SJSA1 (cell line): Measurements from ENCODE around the gene SFSWAP. TPM values are rescaled to one million over a fixed set of nuclear protein-coding genes. Genes with fewer than 3 reads are reported as not detected.

Source experiments
- DNase-seq, 2 experiments: peaks; one replicate each; pipeline ENCODE4 v3.0.0-alpha.2; 2015 to 2020; ENCODE audit warnings: low spot score in 2 of 2, low read depth in 1 of 2
- H3K27ac ChIP-seq: fragments of 250-450 bp; sonication (Bioruptor Pico); 2 replicates; pipeline ENCODE4 v1.5.1; 2020; ENCODE audit warnings: mild to moderate bottlenecking, moderate library complexity
- H3K27me3 ChIP-seq: fragments of 250-450 bp; sonication (Bioruptor Pico); replicated peaks from 2 replicates; pipeline ENCODE4 v1.5.1; 2020; ENCODE audit warnings: mild to moderate bottlenecking, moderate library complexity
- H3K36me3 ChIP-seq: fragments of 250-450 bp; sonication (Bioruptor Pico); 2 replicates; pipeline ENCODE4 v1.5.1; 2020; ENCODE audit warnings: mild to moderate bottlenecking
- H3K4me1 ChIP-seq: fragments of 250-450 bp; sonication (Bioruptor Pico); replicated peaks from 2 replicates; pipeline ENCODE4 v1.6.1; 2021; ENCODE audit warnings: mild to moderate bottlenecking
- H3K4me3 ChIP-seq: fragments of 250-450 bp; sonication (Bioruptor Pico); 2 replicates; pipeline ENCODE4 v1.5.1; 2020; ENCODE audit warnings: mild to moderate bottlenecking
- H3K9me3 ChIP-seq: fragments of 250-450 bp; sonication (Bioruptor Pico); replicated peaks from 2 replicates; pipeline ENCODE4 v1.5.1; 2020; ENCODE audit warnings: mild to moderate bottlenecking
- total RNA-seq: library from RNA; depleted of rRNA; stranded (reverse); fragments of >200 nt; shearing (Covaris generic); gene quantifications from 2 replicates; pipeline ENCODE4 v1.2.3, GENCODE V29; 2014

SFSWAP gene
- total RNA-seq, 1 experiment from 2014 or later, result 27.0 TPM

GRCh38 chr12:131755305-131756113, 44.6 kb downstream of the SFSWAP start:
- no peak for DNase-seq
- Histone ChIP-seq H3K4me1 (no peaks in the 10 kb centered on the region), H3K36me3 (peaks cover 85% of the 10 kb centered on the region), H3K27me3 (no peaks in the 10 kb centered on the region), H3K4me3 (no peak overlapping the region), H3K27ac (no peak overlapping the region), H3K9me3 (no peaks in the 10 kb centered on the region)

- Histone ChIP-seq H3K4me3 (no peak overlapping the region), H3K27me3 (no peaks in the 10 kb centered on the region), H3K27ac (no peak overlapping the region), H3K36me3 (peaks cover 87% of the 10 kb centered on the region), H3K4me1 (no peaks in the 10 kb centered on the region), H3K9me3 (no peaks in the 10 kb centered on the region)
- no peak for DNase-seq
These were observed 45.6 kb downstream of the SFSWAP start for GRCh38 chr12:131756441-131756840.

GRCh38 chr12:131757111-131757510, 46.2 kb downstream of the SFSWAP start:
- Histone ChIP-seq H3K4me3 (no peak overlapping the region), H3K27me3 (no peaks in the 10 kb centered on the region), H3K4me1 (no peaks in the 10 kb centered on the region), H3K27ac (no peak overlapping the region), H3K9me3 (no peaks in the 10 kb centered on the region), H3K36me3 (peaks cover 88% of the 10 kb centered on the region)
- no peak for DNase-seq

- Histone ChIP-seq H3K36me3 (peaks cover 88% of the 10 kb centered on the region), H3K4me1 (no peaks in the 10 kb centered on the region), H3K4me3 (no peak overlapping the region), H3K27ac (no peak overlapping the region), H3K9me3 (no peaks in the 10 kb centered on the region), H3K27me3 (no peaks in the 10 kb centered on the region)
- DNase-seq, result no peak
These were observed 47.3 kb downstream of the SFSWAP start for GRCh38 chr12:131758016-131758739.

- Histone ChIP-seq H3K27ac (no peak overlapping the region), H3K9me3 (no peaks in the 10 kb centered on the region), H3K4me1 (no peaks in the 10 kb centered on the region), H3K4me3 (no peak overlapping the region), H3K36me3 (peaks cover 86% of the 10 kb centered on the region), H3K27me3 (no peaks in the 10 kb centered on the region)
- DNase-seq, result no peak
These were observed 48.3 kb downstream of the SFSWAP start for GRCh38 chr12:131759176-131759575.

- DNase-seq, result no peak
- Histone ChIP-seq H3K9me3 (no peaks in the 10 kb centered on the region), H3K27me3 (no peaks in the 10 kb centered on the region), H3K36me3 (peaks cover 88% of the 10 kb centered on the region), H3K27ac (no peak overlapping the region), H3K4me1 (no peaks in the 10 kb centered on the region), H3K4me3 (no peak overlapping the region)
These were observed 50.7 kb downstream of the SFSWAP start for GRCh38 chr12:131761638-131762037.

- Histone ChIP-seq H3K9me3 (no peaks in the 10 kb centered on the region), H3K27ac (no peak overlapping the region), H3K27me3 (no peaks in the 10 kb centered on the region), H3K4me3 (no peak overlapping the region), H3K36me3 (peaks cover 83% of the 10 kb centered on the region), H3K4me1 (no peaks in the 10 kb centered on the region)
- DNase-seq, result no peak
These were observed 53.8 kb downstream of the SFSWAP start for GRCh38 chr12:131764738-131765137.

GRCh38 chr12:131765961-131766360, 55.1 kb downstream of the SFSWAP start:
- peaks cover 82% of the 10 kb centered on the region for H3K36me3 ChIP-seq
- no peak for DNase-seq

GRCh38 chr12:131766382-131767107, 55.7 kb downstream of the SFSWAP start:
- Histone ChIP-seq H3K4me1 (no peaks in the 10 kb centered on the region), H3K9me3 (no peaks in the 10 kb centered on the region), H3K4me3 (no peak overlapping the region), H3K27me3 (no peaks in the 10 kb centered on the region), H3K27ac (no peak overlapping the region), H3K36me3 (peaks cover 80% of the 10 kb centered on the region)
- no peak for DNase-seq

More at GRCh38 chr12:131765961-131766360, 55.1 kb downstream of the SFSWAP start:
- no peaks in the 10 kb centered on the region for H3K9me3 ChIP-seq
- H3K27me3 ChIP-seq, result no peaks in the 10 kb centered on the region
- no peaks in the 10 kb centered on the region for H3K4me1 ChIP-seq
- no peak overlapping the region for H3K27ac ChIP-seq
- no peak overlapping the region for H3K4me3 ChIP-seq

GRCh38 chr12:131770120-131770519, 59.2 kb downstream of the SFSWAP start:
- Histone ChIP-seq H3K4me3 (no peak overlapping the region), H3K9me3 (no peaks in the 10 kb centered on the region), H3K4me1 (no peaks in the 10 kb centered on the region), H3K36me3 (peaks cover 78% of the 10 kb centered on the region), H3K27me3 (no peaks in the 10 kb centered on the region), H3K27ac (no peak overlapping the region)
- DNase-seq, result no peak

GRCh38 chr12:131771965-131772364, 61.1 kb downstream of the SFSWAP start:
- Histone ChIP-seq H3K4me3 (no peak overlapping the region), H3K27me3 (no peaks in the 10 kb centered on the region), H3K9me3 (no peaks in the 10 kb centered on the region), H3K36me3 (peaks cover 79% of the 10 kb centered on the region), H3K4me1 (no peaks in the 10 kb centered on the region), H3K27ac (no peak overlapping the region)
- DNase-seq, result no peak

- H3K4me3 ChIP-seq, result no peak overlapping the region
- H3K27ac ChIP-seq, result no peak overlapping the region
These were observed 62.8 kb downstream of the SFSWAP start for GRCh38 chr12:131773582-131774221.

GRCh38 chr12:131774576-131775391, 63.9 kb downstream of the SFSWAP start:
- Histone ChIP-seq H3K27ac (no peak overlapping the region), H3K4me1 (no peaks in the 10 kb centered on the region), H3K27me3 (no peaks in the 10 kb centered on the region), H3K9me3 (no peaks in the 10 kb centered on the region), H3K4me3 (no peak overlapping the region), H3K36me3 (peaks cover 82% of the 10 kb centered on the region)
- DNase-seq, result no peak

More at GRCh38 chr12:131773582-131774221, 62.8 kb downstream of the SFSWAP start:
- DNase-seq, result no peak
- H3K4me1 ChIP-seq, result no peaks in the 10 kb centered on the region
- no peaks in the 10 kb centered on the region for H3K9me3 ChIP-seq
- H3K36me3 ChIP-seq, result peaks cover 78% of the 10 kb centered on the region
- H3K27me3 ChIP-seq, result no peaks in the 10 kb centered on the region
